Renal cortex interstitium (tissue), 15 donors: ENCODE results near the gene RRN3. TPM values are rescaled to one million over a fixed set of nuclear protein-coding genes. Genes with fewer than 3 reads are reported as not detected.
"Not testable (repeated sequence)": the region's sequence is repeated elsewhere in the genome, so short reads cannot be mapped to it uniquely, and the experiment has no call there.

Experiments used
- DNase-seq, 11 donors: peaks; one replicate each; pipeline ENCODE4 v3.0.0-alpha.2; 2013; ENCODE audit warnings: low read depth in 9 of 11, low spot score in 4 of 11; ENCODE audit errors: extremely low read depth in 1 of 11
- long read RNA-seq, 16 experiments: transcript quantifications; one replicate each; lab custom pipeline, GENCODE V29; 2026
- polyA plus RNA-seq, 3 donors: library from polyadenylated mRNA; unstranded; fragments of 120-200 nt; gene quantifications; one replicate each; pipeline ENCODE4 v1.2.1, GENCODE V29; 2013; ENCODE audit not compliant: insufficient read length in 3 of 3

RRN3 gene
- 10 to 100 TPM; 37.8 to 44.5 (median 41.1) TPM for polyA plus RNA-seq
- long read RNA-seq, donor 1, partial matches to known transcripts, result 6 of 11 reads
- long read RNA-seq, donor 1, other reads (novel, unspliced or antisense), result 0 of 11 reads
- long read RNA-seq, donor 2, partial matches to known transcripts, result 0 of 4 reads
- long read RNA-seq, donor 2, other reads (novel, unspliced or antisense), result 0 of 4 reads
- long read RNA-seq, donor 3, transcript RRN3-201 (18 exons, 3,762 nt), result major isoform, 6 of 7 reads
- long read RNA-seq, donor 3, partial matches to known transcripts, result 0 of 7 reads
- long read RNA-seq, donor 3, other reads (novel, unspliced or antisense), result 0 of 7 reads
- long read RNA-seq, donor 4, partial matches to known transcripts, result 32 of 49 reads
- long read RNA-seq, donor 4, other reads (novel, unspliced or antisense), result 12 of 49 reads
- long read RNA-seq, donor 5, result 0 reads
- long read RNA-seq, donor 6, partial matches to known transcripts, result 6 of 11 reads
- long read RNA-seq, donor 6, other reads (novel, unspliced or antisense), result 0 of 11 reads
- long read RNA-seq, donor 7, partial matches to known transcripts, result 0 of 3 reads
- long read RNA-seq, donor 7, other reads (novel, unspliced or antisense), result 0 of 3 reads
- long read RNA-seq, donor 8, result 0 reads
- long read RNA-seq, donor 9, partial matches to known transcripts, result 0 of 5 reads
- long read RNA-seq, donor 9, other reads (novel, unspliced or antisense), result 0 of 5 reads
- long read RNA-seq, donor 10, partial matches to known transcripts, result 0 of 1 reads
- long read RNA-seq, donor 10, other reads (novel, unspliced or antisense), result 0 of 1 reads
- long read RNA-seq, donor 11, partial matches to known transcripts, result 0 of 4 reads
- long read RNA-seq, donor 11, other reads (novel, unspliced or antisense), result 0 of 4 reads
- long read RNA-seq, donor 12, partial matches to known transcripts, result 53 of 54 reads
- long read RNA-seq, donor 12, other reads (novel, unspliced or antisense), result 0 of 54 reads
- long read RNA-seq, donor 13, result 0 reads
- long read RNA-seq, donor 14, transcript RRN3-201 (18 exons, 3,762 nt), result major isoform, 6 of 8 reads
- long read RNA-seq, donor 14, partial matches to known transcripts, result 0 of 8 reads
- long read RNA-seq, donor 14, other reads (novel, unspliced or antisense), result 0 of 8 reads
- long read RNA-seq, donor 15, partial matches to known transcripts, result 0 of 3 reads
- long read RNA-seq, donor 15, other reads (novel, unspliced or antisense), result 0 of 3 reads
- long read RNA-seq, donor 16, transcript RRN3-201 (18 exons, 3,762 nt), result major isoform, 12 of 16 reads
- long read RNA-seq, donor 16, partial matches to known transcripts, result 0 of 16 reads
- long read RNA-seq, donor 16, other reads (novel, unspliced or antisense), result 0 of 16 reads

GRCh38 chr16:15093955-15094827, at the start of gene RRN3:
Gene RRN3 (minus strand): TSS chr16:15094272. CDS start chr16:15094233, 39 bp downstream.
- peak; percentile 75 to 89 (median 86) for DNase-seq

GRCh38 chr16:15143601-15144091, 49.6 kb upstream of the RRN3 start:
- not testable (repeated sequence) for DNase-seq

GRCh38 chr16:15142891-15143600, 49.0 kb upstream of the RRN3 start:
- not testable (repeated sequence) for DNase-seq

- DNase-seq, result not testable (repeated sequence)
These were observed 48.2 kb upstream of the RRN3 start for GRCh38 chr16:15142107-15142890.

GRCh38 chr16:15141586-15141985, 47.5 kb upstream of the RRN3 start:
- DNase-seq, result no peak

- not testable (repeated sequence) for DNase-seq
These were observed 46.6 kb upstream of the RRN3 start for GRCh38 chr16:15140444-15141365.

GRCh38 chr16:15137514-15137913, 43.4 kb upstream of the RRN3 start:
- DNase-seq, result not testable (repeated sequence)

- DNase-seq, result not testable (repeated sequence)
These were observed 41.6 kb upstream of the RRN3 start for GRCh38 chr16:15135483-15136360.

- not testable (repeated sequence) for DNase-seq
These were observed 40.8 kb upstream of the RRN3 start for GRCh38 chr16:15134752-15135482.

GRCh38 chr16:15133554-15133953, 39.5 kb upstream of the RRN3 start:
- not testable (repeated sequence) for DNase-seq

- DNase-seq, result not testable (repeated sequence)
These were observed 38.8 kb upstream of the RRN3 start for GRCh38 chr16:15132719-15133428.

GRCh38 chr16:15130943-15131700, 37.0 kb upstream of the RRN3 start:
- not testable (repeated sequence) for DNase-seq
